GM19035 (cell line): ENCODE results near the gene SLC19A1.

Source experiments
- ATAC-seq: cut with Tn5 transposase; IDR thresholded peaks from one replicate; pipeline ENCODE4 v1.9.1; 2021; ENCODE audit not compliant: unreplicated experiment

Gene SLC19A1

GRCh38 chr21:45558044-45558721, 15.9 kb upstream of the SLC19A1 start:
- no peak for ATAC-seq

GRCh38 chr21:45557616-45558043, 15.4 kb upstream of the SLC19A1 start:
- ATAC-seq, result no peak

- no peak for ATAC-seq
Measured at GRCh38 chr21:45556645-45557615, 14.7 kb upstream of the SLC19A1 start.

- no peak for ATAC-seq
Measured at GRCh38 chr21:45556302-45556644, 14.0 kb upstream of the SLC19A1 start.

GRCh38 chr21:45555557-45556301, 13.5 kb upstream of the SLC19A1 start:
- ATAC-seq, result peak; percentile 48

- no peak for ATAC-seq
Measured at GRCh38 chr21:45555251-45555556, 13.0 kb upstream of the SLC19A1 start.

GRCh38 chr21:45554477-45555175, 12.4 kb upstream of the SLC19A1 start:
- ATAC-seq, result peak; percentile 64

- ATAC-seq, result no peak
Measured at GRCh38 chr21:45552696-45553391, 10.6 kb upstream of the SLC19A1 start.

GRCh38 chr21:45551783-45552695, 9.8 kb upstream of the SLC19A1 start:
- no peak for ATAC-seq

GRCh38 chr21:45551316-45551715, 9.1 kb upstream of the SLC19A1 start:
- no peak for ATAC-seq

- no peak for ATAC-seq
Measured at GRCh38 chr21:45550522-45551210, 8.4 kb upstream of the SLC19A1 start.

GRCh38 chr21:45549626-45550463, 7.6 kb upstream of the SLC19A1 start:
- no peak for ATAC-seq

GRCh38 chr21:45548711-45549491, 6.7 kb upstream of the SLC19A1 start:
- no peak for ATAC-seq

- ATAC-seq, result no peak
Measured at GRCh38 chr21:45547545-45547900, 5.3 kb upstream of the SLC19A1 start.

GRCh38 chr21:45546636-45547544, 4.7 kb upstream of the SLC19A1 start:
- ATAC-seq, result no peak
